IMR-90 (cell line): ENCODE measurements around the gene SOX12. TPM values are rescaled to one million over a fixed set of nuclear protein-coding genes. Genes with fewer than 3 reads are reported as not detected.

Source experiments
- ATAC-seq: fragments of 200-7000 bp; cut with Tn5 transposase; 2 replicates; pipeline ENCODE4 v1.9.1; 2020; ENCODE audit warnings: low read depth, mild to moderate bottlenecking, moderate library complexity
- BruUV-seq: library from RNA; stranded (reverse); fragments of 400-500 nt; replicated peaks from 2 replicates; lab custom pipeline; 2021; lab: Mats Ljungman, UMichigan
- CTCF ChIA-PET: fragments of 300-600 bp; formaldehyde crosslinking; extraction: SDS; loops from one replicate; lab custom pipeline; 2021; ENCODE audit warnings: antibody characterized with exemption; lab: Yijun Ruan, JAX
- POLR2A ChIA-PET: fragments of 300-600 bp; sonication (Branson Sonifier 250); formaldehyde crosslinking; loops from one replicate; lab custom pipeline; 2022; ENCODE audit warnings: antibody characterized with exemption; ENCODE audit not compliant: unreplicated experiment; lab: Charles Lee
- DNase-seq: peaks from one replicate; pipeline ENCODE4 v3.0.0; 2013
- H2AFZ ChIP-seq: replicated peaks from 2 replicates; pipeline ENCODE3; 2013; ENCODE audit warnings: low read length, mild to moderate bottlenecking; ENCODE audit not compliant: poor library complexity
- H2AK5ac ChIP-seq: 2 replicates; pipeline ENCODE4 v1.6.1; 2013; ENCODE audit warnings: low read depth, low read length, inconsistent platforms
- H2AK9ac ChIP-seq: replicated peaks from 2 replicates; pipeline ENCODE3; 2013; ENCODE audit warnings: mild to moderate bottlenecking, low read depth, low read length, moderate library complexity; ENCODE audit not compliant: poor library complexity
- H2BK120ac ChIP-seq: 2 replicates; pipeline ENCODE4 v1.6.1; 2013; ENCODE audit warnings: low read depth, low read length, inconsistent platforms
- H2BK15ac ChIP-seq: 3 replicates; pipeline ENCODE4 v1.6.1; 2013; ENCODE audit warnings: low read depth, low read length, inconsistent platforms
- H2BK20ac ChIP-seq: 2 replicates; pipeline ENCODE4 v1.6.1; 2013; ENCODE audit warnings: low read depth, mild to moderate bottlenecking, inconsistent platforms, low read length, moderate library complexity
- H2BK5ac ChIP-seq: 2 replicates; pipeline ENCODE4 v1.6.1; 2013; ENCODE audit warnings: mild to moderate bottlenecking, low read depth, low read length, inconsistent platforms; ENCODE audit not compliant: poor library complexity, severe bottlenecking
- H3K14ac ChIP-seq: replicated peaks from 2 replicates; pipeline ENCODE4 v1.6.1; 2013; ENCODE audit warnings: low read depth, low read length, inconsistent platforms
- H3K18ac ChIP-seq: 2 replicates; pipeline ENCODE4 v1.6.1; 2013; ENCODE audit warnings: low read depth, low read length, control low read depth
- H3K23ac ChIP-seq: 2 replicates; pipeline ENCODE4 v1.6.1; 2013; ENCODE audit warnings: low read depth, low read length, inconsistent platforms
- H3K27ac ChIP-seq: 2 replicates; pipeline ENCODE4 v1.5.1; 2013; ENCODE audit warnings: mild to moderate bottlenecking, control low read depth, low read length; ENCODE audit not compliant: insufficient read depth
- H3K27me3 ChIP-seq: 2 replicates; pipeline ENCODE4 v1.6.1; 2013; ENCODE audit warnings: low read length; ENCODE audit not compliant: control insufficient read depth, insufficient read depth
- H3K36me3 ChIP-seq: 2 replicates; pipeline ENCODE4 v1.6.1; 2013; ENCODE audit warnings: low read length, mixed read lengths; ENCODE audit not compliant: control insufficient read depth, insufficient read depth
- H3K4ac ChIP-seq: 2 replicates; pipeline ENCODE4 v1.6.1; 2013; ENCODE audit warnings: low read depth, low read length, inconsistent platforms
- H3K4me1 ChIP-seq: 2 replicates; pipeline ENCODE4 v1.6.1; 2013; ENCODE audit warnings: low read length, mixed read lengths; ENCODE audit not compliant: control insufficient read depth, insufficient read depth
- H3K4me2 ChIP-seq: 2 replicates; pipeline ENCODE4 v1.6.1; 2013; ENCODE audit warnings: low read depth, mild to moderate bottlenecking, control low read depth, low read length, moderate library complexity
- H3K4me3 ChIP-seq: 2 replicates; pipeline ENCODE4 v1.5.1; 2013; ENCODE audit warnings: low read depth, mild to moderate bottlenecking, control low read depth, low read length, moderate library complexity; ENCODE audit not compliant: insufficient read depth
- H3K56ac ChIP-seq: 2 replicates; pipeline ENCODE4 v1.6.1; 2013; ENCODE audit warnings: low read length, inconsistent platforms; ENCODE audit not compliant: insufficient read depth; ENCODE audit errors: extremely low read depth
- H3K79me1 ChIP-seq, 2 experiments: 2 replicates each; pipeline ENCODE4 v1.6.1; 2013; ENCODE audit warnings: low read length in 2 of 2, inconsistent platforms in 1 of 2, low read depth in 1 of 2
- H3K9ac ChIP-seq: 2 replicates; pipeline ENCODE4 v1.6.1; 2013; ENCODE audit warnings: low read depth, low read length, control low read depth
- H3K9me1 ChIP-seq: 2 replicates; pipeline ENCODE4 v1.6.1; 2013; ENCODE audit warnings: low read length, inconsistent platforms; ENCODE audit not compliant: insufficient read depth
- H3K9me3 ChIP-seq: 2 replicates; pipeline ENCODE4 v1.6.1; 2013; ENCODE audit warnings: low read length; ENCODE audit not compliant: control insufficient read depth, insufficient read depth
- H4K20me1 ChIP-seq: 2 replicates; pipeline ENCODE4 v1.6.1; 2013; ENCODE audit warnings: low read length, inconsistent platforms; ENCODE audit not compliant: insufficient read depth
- H4K5ac ChIP-seq: 2 replicates; pipeline ENCODE4 v1.6.1; 2013; ENCODE audit warnings: mild to moderate bottlenecking, low read depth, low read length, control low read depth
- H4K8ac ChIP-seq, 2 experiments: 2 replicates each; pipeline ENCODE4 v1.6.1; 2013; ENCODE audit warnings: low read depth in 2 of 2, low read length in 2 of 2, control low read depth in 1 of 2, inconsistent platforms in 1 of 2
- H4K91ac ChIP-seq: 2 replicates; pipeline ENCODE4 v1.6.1; 2013; ENCODE audit warnings: low read depth, low read length, inconsistent platforms; ENCODE audit not compliant: insufficient read depth
- CEBPB ChIP-seq: IDR thresholded peaks from 2 replicates; pipeline ENCODE4 v1.6.1; 2012; ENCODE audit warnings: low read depth, low read length, improper control_type of control experiment
- CTCF ChIP-seq: conservative IDR thresholded peaks from 2 replicates; pipeline ENCODE4 v1.5.1; 2012; ENCODE audit warnings: mild to moderate bottlenecking, low read depth, low read length, improper control_type of control experiment
- MAZ ChIP-seq: IDR thresholded peaks from 2 replicates; pipeline ENCODE4 v1.6.1; 2012; ENCODE audit warnings: low read depth, mild to moderate bottlenecking, low read length, improper control_type of control experiment, moderate library complexity, borderline replicate concordance
- RAD21 ChIP-seq: IDR thresholded peaks from 2 replicates; pipeline ENCODE4 v1.6.1; 2012; ENCODE audit warnings: low read length, improper control_type of control experiment
- USF2 ChIP-seq: fragments of 150-350 bp; IDR thresholded peaks from 2 replicates; pipeline ENCODE4 v1.6.1; 2017; ENCODE audit warnings: mild to moderate bottlenecking, antibody characterized with exemption, low read length, low read depth
- WGBS, 2 experiments: methylation state at CpG; one replicate each; pipeline versions ENCODE4 v1.1.5 to v1.1.7; 2013; ENCODE audit warnings: missing lambda C conversion rate in 2 of 2; ENCODE audit not compliant: insufficient read length in 1 of 2; ENCODE audit errors: extremely low coverage in 2 of 2; 5-methylcytosine and 5-hydroxymethylcytosine counted together
- dilution Hi-C: fragments of 300-500 bp; cut with HindIII; formaldehyde crosslinking; loops from one replicate; pipeline ENCODE4 v1.14.3; 2018; ENCODE audit warnings: low sequenced_read_pairs; ENCODE audit not compliant: unreplicated experiment
- in situ Hi-C: fragments of 300-500 bp; cut with MboI; formaldehyde crosslinking; loops from 3 replicates; pipeline ENCODE4 v1.14.3; 2019; ENCODE audit warnings: low sequenced_read_pairs, inconsistent platforms, mixed read lengths
- intact Hi-C: fragments of 100-400 bp; cut with micrococcal nuclease; formaldehyde crosslinking; loops from 2 replicates; pipeline ENCODE4 v1.10.0; 2022
- polyA plus RNA-seq, 3 experiments: library from polyadenylated mRNA; depleted of rRNA; stranded (reverse); fragments of >200 nt; gene quantifications; 2 replicates each; pipeline ENCODE4 v1.2.3, GENCODE V29; 2012; ENCODE audit warnings: low replicate concordance in 1 of 3
- total RNA-seq: library from RNA; depleted of rRNA; stranded (reverse); fragments of >200 nt; gene quantifications from 2 replicates; pipeline ENCODE4 v1.2.3, GENCODE V29; 2012

The SOX12 gene
- total and polyA plus RNA-seq, 2 of the 4 experiments (the other 2 are of a cell fraction): 1.1 to 6.2 TPM

- Histone ChIP-seq H4K91ac (no peak overlapping the region), H3K18ac (no peak overlapping the region), H3K4ac (peak overlapping the region; percentile 32; the same call in 1 of the 2 replicates), H3K9me3 (no peaks in the 10 kb centered on the region), H2AK5ac (no peak overlapping the region), H3K27me3 (no peaks in the 10 kb centered on the region), H3K23ac (no peak overlapping the region), H3K36me3 (no peaks in the 10 kb centered on the region), H2BK20ac (no peak overlapping the region), H3K79me1 (peaks cover 0 to 4% of the 10 kb centered on the region in 2 experiments; a peak in 1 of 4 replicates), H2BK5ac (no peak overlapping the region), H3K4me1 (peaks cover 15% of the 10 kb centered on the region), H2AK9ac (no peak overlapping the region), H2AFZ (no peak overlapping the region), H3K27ac (no peak overlapping the region), H2BK120ac (no peak overlapping the region), H3K56ac (no peak overlapping the region), H3K4me3 (no peak overlapping the region), H3K9ac (no peak overlapping the region), H4K20me1 (no peaks in the 10 kb centered on the region), H4K8ac (no peak overlapping the region), H3K4me2 (no peak overlapping the region), H4K5ac (no peak overlapping the region), H3K14ac (no peak overlapping the region), H3K9me1 (peaks cover 7% of the 10 kb centered on the region; the same call in 1 of the 2 replicates), H2BK15ac (no peak overlapping the region)
- BruUV-seq: no TSS peak
- ChIA-PET CTCF (interaction anchor here (0.8 kb wide), 1 partner anchor 11 kb away, joined by 3 read pairs; no protein-coding TSS in a partner anchor), POLR2A (no interaction called here)
- ATAC-seq: no peak
- in situ Hi-C loops: no loop called here
- no peak for DNase-seq
- dilution Hi-C loops: no loop called here
- no CpG with 5 or more reads among the region's 8 CpGs for WGBS, 2 experiments
- intact Hi-C loops: no loop called here
- TF ChIP-seq MAZ: no peak
- peak; percentile 61 for TF ChIP-seq CEBPB
- no peak for TF ChIP-seq CTCF
- TF ChIP-seq RAD21: no peak
- TF ChIP-seq USF2: no peak
These were observed 13.3 kb upstream of the SOX12 start for GRCh38 chr20:312067-312466.
